ENCODE results near the gene GRB14.
A peak's percentile ranks its signal among the peaks of the same experiment; 100 is the strongest.

Gene GRB14

DNA sequence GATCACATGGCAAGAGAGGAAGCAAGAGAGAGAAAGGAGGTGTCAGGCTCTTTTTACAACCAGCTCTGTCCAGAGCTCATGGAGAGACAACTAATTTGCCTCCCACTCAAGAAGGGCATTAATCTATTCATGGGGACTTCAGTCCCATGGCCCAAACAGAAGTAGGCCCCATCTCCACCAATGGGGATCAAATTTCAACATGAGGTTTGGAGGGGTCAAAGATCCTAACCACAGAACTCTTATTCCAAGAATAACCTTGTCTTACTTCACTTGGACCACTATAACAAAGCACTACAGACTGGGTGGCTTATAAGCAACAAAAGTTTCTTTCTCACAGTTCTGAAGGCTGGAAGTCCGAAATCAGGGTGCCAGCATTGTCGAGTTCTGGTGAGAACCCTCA lies 31.8 kb downstream of the GRB14 start:
- no peak overlapping the region for H3K4me3 ChIP-seq (ENCODE audit: control insufficient read depth, low read depth, low read length)

DNA sequence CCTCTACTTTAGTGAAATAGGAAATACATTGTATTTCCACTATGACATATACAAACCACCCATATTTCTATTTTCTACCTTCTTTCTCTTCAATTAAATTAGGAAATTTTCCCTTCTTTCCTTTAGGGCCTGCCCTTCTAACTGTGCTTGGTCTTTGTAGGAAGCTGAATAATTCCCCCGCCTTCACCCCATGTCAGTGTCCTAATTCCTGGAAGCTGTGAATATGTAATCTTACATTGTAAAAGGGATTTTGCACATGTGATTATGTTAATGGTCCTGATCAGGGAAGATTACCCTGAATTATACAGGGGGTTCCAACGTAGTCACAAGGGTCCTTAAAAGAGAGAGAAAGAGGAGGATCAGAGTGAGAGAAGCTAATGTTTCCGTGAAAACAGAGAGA lies 40.2 kb downstream of the GRB14 start:
- TF ChIP-seq, protein P1, sequence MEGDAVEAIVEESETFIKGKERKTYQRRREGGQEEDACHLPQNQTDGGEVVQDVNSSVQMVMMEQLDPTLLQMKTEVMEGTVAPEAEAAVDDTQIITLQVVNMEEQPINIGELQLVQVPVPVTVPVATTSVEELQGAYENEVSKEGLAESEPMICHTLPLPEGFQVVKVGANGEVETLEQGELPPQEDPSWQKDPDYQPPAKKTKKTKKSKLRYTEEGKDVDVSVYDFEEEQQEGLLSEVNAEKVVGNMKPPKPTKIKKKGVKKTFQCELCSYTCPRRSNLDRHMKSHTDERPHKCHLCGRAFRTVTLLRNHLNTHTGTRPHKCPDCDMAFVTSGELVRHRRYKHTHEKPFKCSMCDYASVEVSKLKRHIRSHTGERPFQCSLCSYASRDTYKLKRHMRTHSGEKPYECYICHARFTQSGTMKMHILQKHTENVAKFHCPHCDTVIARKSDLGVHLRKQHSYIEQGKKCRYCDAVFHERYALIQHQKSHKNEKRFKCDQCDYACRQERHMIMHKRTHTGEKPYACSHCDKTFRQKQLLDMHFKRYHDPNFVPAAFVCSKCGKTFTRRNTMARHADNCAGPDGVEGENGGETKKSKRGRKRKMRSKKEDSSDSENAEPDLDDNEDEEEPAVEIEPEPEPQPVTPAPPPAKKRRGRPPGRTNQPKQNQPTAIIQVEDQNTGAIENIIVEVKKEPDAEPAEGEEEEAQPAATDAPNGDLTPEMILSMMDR (IDR thresholded peaks at IDR 0.05; ENCODE audit: control insufficient read depth, insufficient read depth, low read depth, low read length, missing control alignments): no peak
- H3K4me3 ChIP-seq (ENCODE audit: control insufficient read depth, low read depth, low read length): no peak overlapping the region
- DNase-seq (ENCODE audit: low read depth): no peak

More for the DNA sequence above, 31.8 kb downstream of the GRB14 start:
- TF ChIP-seq, protein P1 (IDR thresholded peaks at IDR 0.05; ENCODE audit: control insufficient read depth, insufficient read depth, low read depth, low read length, missing control alignments): no peak
- DNase-seq (ENCODE audit: low read depth): no peak

DNA sequence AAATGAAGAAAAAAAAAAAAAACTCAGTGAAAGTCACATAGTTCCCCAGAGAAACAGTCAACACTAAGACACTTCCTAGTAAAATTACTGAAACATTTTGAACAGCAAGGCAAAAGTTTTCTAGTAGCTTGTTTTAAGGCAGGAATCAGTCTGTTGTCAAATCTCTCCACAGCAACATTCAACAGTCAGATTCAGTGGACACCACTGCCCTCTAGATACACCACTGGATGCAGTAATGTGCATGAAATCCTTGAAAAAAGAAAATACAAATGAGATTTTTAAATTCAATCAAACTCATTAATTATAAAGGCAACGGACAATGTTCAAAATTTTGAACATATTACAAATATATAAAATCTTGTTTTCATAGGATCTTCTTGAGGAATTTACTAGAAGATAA lies 46.4 kb downstream of the GRB14 start:
- DNase-seq (ENCODE audit: low read depth): no peak
- TF ChIP-seq, protein P1 (IDR thresholded peaks at IDR 0.05; ENCODE audit: control insufficient read depth, insufficient read depth, low read depth, low read length, missing control alignments): peak; percentile 10
- no peak overlapping the region for H3K4me3 ChIP-seq (ENCODE audit: control insufficient read depth, low read depth, low read length)

DNA sequence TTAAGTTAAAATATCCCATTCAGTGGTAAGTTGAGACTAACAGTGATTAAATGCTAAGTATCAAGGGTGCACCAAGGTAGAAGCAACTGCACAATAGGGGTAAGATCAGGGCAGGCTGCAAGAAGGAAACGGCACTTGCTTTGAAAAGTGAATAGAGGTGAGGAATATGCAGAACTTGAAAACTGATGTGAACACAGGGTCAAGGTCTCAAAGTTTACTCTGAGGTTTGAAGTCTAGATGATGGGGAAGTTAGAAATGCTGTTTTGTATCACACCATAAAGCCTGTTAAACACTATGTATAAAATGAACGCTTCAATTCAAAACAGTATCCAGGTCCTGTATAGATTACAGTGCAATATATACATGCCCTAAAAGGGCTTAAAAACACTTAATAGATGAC lies 50.8 kb downstream of the GRB14 start:
- TF ChIP-seq, protein P1 (IDR thresholded peaks at IDR 0.05; ENCODE audit: control insufficient read depth, insufficient read depth, low read depth, low read length, missing control alignments): no peak

DNA sequence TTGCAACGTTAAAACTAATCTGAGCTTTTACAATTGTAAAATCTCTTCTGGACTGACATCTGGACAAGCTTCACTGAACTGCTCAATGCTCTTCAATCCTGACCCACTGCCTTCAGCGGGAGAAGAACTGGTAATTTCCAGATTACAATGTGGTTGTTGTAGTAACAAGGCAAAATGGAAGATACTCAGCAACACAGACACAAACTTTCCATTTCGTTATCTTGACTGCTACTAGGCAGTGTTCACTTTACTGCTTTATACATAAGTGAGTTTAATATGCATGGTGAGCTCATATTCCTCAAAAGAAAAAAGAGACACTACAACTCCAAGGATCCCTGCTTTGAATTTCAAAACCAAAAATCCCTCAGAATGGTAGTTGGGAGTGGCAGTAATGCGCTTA lies 51.9 kb downstream of the GRB14 start:
- DNase-seq (ENCODE audit: low read depth): no peak
- no peak overlapping the region for H3K4me3 ChIP-seq (ENCODE audit: control insufficient read depth, low read depth, low read length)
- TF ChIP-seq, protein P1 (IDR thresholded peaks at IDR 0.05; ENCODE audit: control insufficient read depth, insufficient read depth, low read depth, low read length, missing control alignments): no peak

More for the DNA sequence above, 50.8 kb downstream of the GRB14 start:
- DNase-seq (ENCODE audit: low read depth): no peak
- no peak overlapping the region for H3K4me3 ChIP-seq (ENCODE audit: control insufficient read depth, low read depth, low read length)

DNA sequence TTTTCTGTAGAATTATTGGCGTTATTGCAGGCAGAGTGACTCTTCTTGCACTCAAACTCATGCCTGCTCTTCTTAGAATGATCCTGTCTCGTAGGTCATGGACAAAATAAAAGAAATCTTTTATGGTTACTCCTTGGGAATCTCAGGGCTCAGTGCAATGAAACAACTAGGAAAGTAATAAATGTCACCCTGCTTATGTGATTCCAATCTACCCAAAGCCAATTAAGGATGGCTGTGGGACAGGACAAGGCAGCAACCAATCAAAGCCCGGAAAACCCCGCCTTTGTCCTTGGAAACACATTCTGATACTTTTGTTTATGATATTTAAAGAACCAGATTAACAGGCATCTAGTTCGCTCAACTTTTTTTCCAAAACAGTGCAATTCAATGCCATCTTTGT lies 53.0 kb downstream of the GRB14 start:
- TF ChIP-seq, protein P1 (IDR thresholded peaks at IDR 0.05; ENCODE audit: control insufficient read depth, insufficient read depth, low read depth, low read length, missing control alignments): no peak
- DNase-seq (ENCODE audit: low read depth): no peak

More for the DNA sequence above, 53.0 kb downstream of the GRB14 start:
- no peak overlapping the region for H3K4me3 ChIP-seq (ENCODE audit: control insufficient read depth, low read depth, low read length)
